Renal cortex interstitium (tissue), 15 donors: Measurements from ENCODE around the gene SUMF1. TPM values are rescaled to one million over a fixed set of nuclear protein-coding genes. Genes with fewer than 3 reads are reported as not detected.

ENCODE experiments used
- DNase-seq, 11 donors: peaks; one replicate each; pipeline ENCODE4 v3.0.0-alpha.2; 2013; ENCODE audit warnings: low read depth in 9 of 11, low spot score in 4 of 11; ENCODE audit errors: extremely low read depth in 1 of 11
- long read RNA-seq, 16 experiments: transcript quantifications; one replicate each; lab custom pipeline, GENCODE V29; 2026
- polyA plus RNA-seq, 3 donors: library from polyadenylated mRNA; unstranded; fragments of 120-200 nt; gene quantifications; one replicate each; pipeline ENCODE4 v1.2.1, GENCODE V29; 2013; ENCODE audit not compliant: insufficient read length in 3 of 3

SUMF1 gene
- polyA plus RNA-seq, result 10 to 100 TPM; 45.2 to 51.6 (median 48.5) TPM
- long read RNA-seq, donor 1, transcript SUMF1-201 (9 exons, 2,159 nt), result major isoform, 14 of 16 reads
- long read RNA-seq, donor 1, partial matches to known transcripts, result 0 of 16 reads
- long read RNA-seq, donor 1, other reads (novel, unspliced or antisense), result 0 of 16 reads
- long read RNA-seq, donor 2, transcript SUMF1-201 (9 exons, 2,159 nt), result major isoform, 13 of 14 reads
- long read RNA-seq, donor 2, partial matches to known transcripts, result 0 of 14 reads
- long read RNA-seq, donor 2, other reads (novel, unspliced or antisense), result 0 of 14 reads
- long read RNA-seq, donor 3, transcript SUMF1-201 (9 exons, 2,159 nt), result major isoform, 21 of 24 reads
- long read RNA-seq, donor 3, partial matches to known transcripts, result 0 of 24 reads
- long read RNA-seq, donor 3, other reads (novel, unspliced or antisense), result 0 of 24 reads
- long read RNA-seq, donor 4, transcript SUMF1-201 (9 exons, 2,159 nt), result major isoform, 14 of 16 reads
- long read RNA-seq, donor 4, partial matches to known transcripts, result 0 of 16 reads
- long read RNA-seq, donor 4, other reads (novel, unspliced or antisense), result 0 of 16 reads
- long read RNA-seq, donor 5, result 0 reads
- long read RNA-seq, donor 6, transcript SUMF1-201 (9 exons, 2,159 nt), result major isoform, 18 of 40 reads
- long read RNA-seq, donor 6, partial matches to known transcripts, result 22 of 40 reads
- long read RNA-seq, donor 6, other reads (novel, unspliced or antisense), result 0 of 40 reads
- long read RNA-seq, donor 7, transcript SUMF1-201 (9 exons, 2,159 nt), result major isoform, 16 of 24 reads
- long read RNA-seq, donor 7, partial matches to known transcripts, result 7 of 24 reads
- long read RNA-seq, donor 7, other reads (novel, unspliced or antisense), result 0 of 24 reads
- long read RNA-seq, donor 8, transcript SUMF1-201 (9 exons, 2,159 nt), result major isoform, 21 of 37 reads
- long read RNA-seq, donor 8, partial matches to known transcripts, result 15 of 37 reads
- long read RNA-seq, donor 8, other reads (novel, unspliced or antisense), result 0 of 37 reads
- long read RNA-seq, donor 9, transcript SUMF1-201 (9 exons, 2,159 nt), result major isoform, 21 of 25 reads
- long read RNA-seq, donor 9, partial matches to known transcripts, result 0 of 25 reads
- long read RNA-seq, donor 9, other reads (novel, unspliced or antisense), result 0 of 25 reads
- long read RNA-seq, donor 10, transcript SUMF1-201 (9 exons, 2,159 nt), result major isoform, 22 of 75 reads
- long read RNA-seq, donor 10, partial matches to known transcripts, result 52 of 75 reads
- long read RNA-seq, donor 10, other reads (novel, unspliced or antisense), result 0 of 75 reads
- long read RNA-seq, donor 11, transcript SUMF1-201 (9 exons, 2,159 nt), result major isoform, 14 of 17 reads
- long read RNA-seq, donor 11, partial matches to known transcripts, result 0 of 17 reads
- long read RNA-seq, donor 11, other reads (novel, unspliced or antisense), result 0 of 17 reads
- long read RNA-seq, donor 12, transcript SUMF1-201 (9 exons, 2,159 nt), result major isoform, 11 of 12 reads
- long read RNA-seq, donor 12, partial matches to known transcripts, result 0 of 12 reads
- long read RNA-seq, donor 12, other reads (novel, unspliced or antisense), result 0 of 12 reads
- long read RNA-seq, donor 13, transcript SUMF1-201 (9 exons, 2,159 nt), result major isoform, 32 of 33 reads
- long read RNA-seq, donor 13, partial matches to known transcripts, result 0 of 33 reads
- long read RNA-seq, donor 13, other reads (novel, unspliced or antisense), result 0 of 33 reads
- long read RNA-seq, donor 14, transcript SUMF1-201 (9 exons, 2,159 nt), result major isoform, 13 of 14 reads
- long read RNA-seq, donor 14, partial matches to known transcripts, result 0 of 14 reads
- long read RNA-seq, donor 14, other reads (novel, unspliced or antisense), result 0 of 14 reads
- long read RNA-seq, donor 15, transcript SUMF1-201 (9 exons, 2,159 nt), result major isoform, 8 of 10 reads
- long read RNA-seq, donor 15, partial matches to known transcripts, result 0 of 10 reads
- long read RNA-seq, donor 15, other reads (novel, unspliced or antisense), result 0 of 10 reads
- long read RNA-seq, donor 16, transcript SUMF1-201 (9 exons, 2,159 nt), result major isoform, 38 of 132 reads
- long read RNA-seq, donor 16, partial matches to known transcripts, result 88 of 132 reads
- long read RNA-seq, donor 16, other reads (novel, unspliced or antisense), result 0 of 132 reads

DNA sequence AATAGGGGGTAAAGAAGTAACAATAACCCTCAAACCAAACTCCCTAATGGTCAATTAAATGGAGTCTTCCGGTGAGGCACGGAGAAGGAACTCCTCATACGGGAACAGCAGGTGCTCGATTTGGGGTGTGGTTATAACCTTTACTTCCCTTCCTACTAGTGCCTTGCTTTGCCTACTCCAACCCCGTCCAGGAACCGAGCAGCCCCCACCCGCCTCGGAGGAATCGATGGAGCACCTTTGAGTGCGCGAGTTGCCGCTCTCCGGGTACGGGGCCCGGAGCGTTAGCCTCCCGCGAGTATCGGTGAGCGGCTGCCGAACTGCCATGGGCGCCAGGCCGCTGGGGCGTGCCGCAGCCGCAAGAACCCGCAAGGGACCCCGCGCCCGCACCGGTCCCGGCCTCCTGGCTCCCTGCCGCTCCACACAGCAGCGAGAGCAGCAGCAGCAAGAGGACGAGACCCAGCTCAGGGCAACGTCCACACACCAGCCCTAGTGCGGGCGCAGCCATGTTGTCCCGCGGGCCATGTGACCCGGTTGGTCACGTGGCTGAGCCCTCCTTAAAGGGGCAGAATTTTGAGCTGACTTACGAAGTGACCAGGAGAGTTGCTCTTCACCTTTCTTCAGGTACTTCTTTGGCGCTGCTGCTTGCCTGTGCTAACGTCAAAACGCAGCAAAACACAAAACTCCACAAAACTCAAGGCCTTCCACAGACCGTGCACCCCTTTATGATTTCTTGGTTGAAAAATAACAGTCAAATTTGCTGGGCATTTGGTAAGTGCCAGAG, at the start of gene SUMF1:
Gene SUMF1, minus strand, starts transcription at position 529 of the 781 bp plus-strand sequence. Its CDS starts 24 bp downstream, at position 505.
- peak; percentile 59 to 81 (median 73) for DNase-seq

DNA sequence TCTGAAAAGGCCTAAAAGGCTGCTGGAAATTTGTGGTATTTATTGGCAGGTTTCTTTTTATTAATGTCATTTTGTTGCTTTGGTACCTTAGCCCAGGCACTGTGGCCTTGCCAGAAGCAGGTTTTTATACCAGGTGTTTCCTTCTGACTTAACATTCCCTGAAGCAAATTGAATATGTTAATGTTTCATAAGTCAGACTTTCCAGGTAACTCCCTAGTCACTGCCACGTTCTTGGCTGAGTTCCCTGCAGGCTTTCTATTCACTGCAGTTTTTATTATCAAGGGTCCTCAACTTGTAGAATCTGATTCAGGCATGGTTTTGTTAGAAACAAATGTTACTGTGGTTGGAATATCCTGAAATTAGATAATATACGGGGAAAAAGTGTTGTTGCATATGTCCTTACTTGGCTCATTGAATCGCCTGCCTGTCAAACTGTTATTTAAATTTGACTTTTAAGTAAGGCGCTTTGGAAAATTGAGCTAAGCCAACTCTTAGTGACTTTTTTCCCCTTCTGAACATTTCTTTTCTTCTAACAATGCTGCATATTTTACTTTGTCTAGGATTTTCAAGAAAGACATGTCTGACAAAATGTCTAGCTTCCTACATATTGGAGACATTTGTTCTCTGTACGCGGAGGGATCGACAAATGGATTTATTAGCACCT, 49.0 kb upstream of the SUMF1 start:
- DNase-seq, result no peak

DNA sequence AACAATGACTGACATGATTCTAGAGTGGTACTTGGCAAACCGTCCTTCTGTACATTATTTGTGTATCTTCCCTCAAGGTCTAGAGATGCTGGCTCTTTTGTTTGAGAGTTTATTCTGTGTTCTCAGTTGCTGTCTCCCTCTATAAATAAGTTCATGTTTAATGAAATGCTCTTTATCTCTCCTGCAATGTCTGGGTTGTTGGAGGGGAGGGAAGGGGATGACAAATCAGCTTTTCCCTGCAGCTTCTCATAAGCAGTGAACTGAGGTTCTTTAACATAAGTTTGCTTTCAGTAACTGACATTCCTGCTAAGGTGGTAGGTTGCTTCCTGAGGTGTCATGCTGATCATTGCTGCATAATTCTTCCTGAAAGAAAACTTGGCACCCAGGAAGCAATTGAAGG, 47.8 kb upstream of the SUMF1 start:
- no peak for DNase-seq

DNA sequence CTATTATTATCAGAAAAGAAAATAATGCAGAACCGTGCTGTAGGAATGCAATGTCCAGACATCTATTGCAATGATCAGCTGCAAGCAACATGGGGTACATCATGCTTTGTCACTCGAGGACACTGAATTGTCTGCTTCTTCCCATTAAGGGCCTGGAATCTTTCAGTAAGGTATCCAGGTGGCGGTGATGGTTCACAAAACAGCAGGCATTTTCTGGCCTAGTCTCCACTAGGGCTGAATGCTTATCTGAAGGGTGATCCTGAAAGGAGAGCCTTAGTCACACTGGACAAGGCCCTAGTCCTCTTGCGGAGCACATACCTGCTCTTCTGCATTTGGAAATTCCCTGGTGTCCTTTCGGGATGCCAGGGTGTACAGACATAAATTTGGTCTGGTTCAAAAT, 47.3 kb upstream of the SUMF1 start:
- DNase-seq, result no peak

DNA sequence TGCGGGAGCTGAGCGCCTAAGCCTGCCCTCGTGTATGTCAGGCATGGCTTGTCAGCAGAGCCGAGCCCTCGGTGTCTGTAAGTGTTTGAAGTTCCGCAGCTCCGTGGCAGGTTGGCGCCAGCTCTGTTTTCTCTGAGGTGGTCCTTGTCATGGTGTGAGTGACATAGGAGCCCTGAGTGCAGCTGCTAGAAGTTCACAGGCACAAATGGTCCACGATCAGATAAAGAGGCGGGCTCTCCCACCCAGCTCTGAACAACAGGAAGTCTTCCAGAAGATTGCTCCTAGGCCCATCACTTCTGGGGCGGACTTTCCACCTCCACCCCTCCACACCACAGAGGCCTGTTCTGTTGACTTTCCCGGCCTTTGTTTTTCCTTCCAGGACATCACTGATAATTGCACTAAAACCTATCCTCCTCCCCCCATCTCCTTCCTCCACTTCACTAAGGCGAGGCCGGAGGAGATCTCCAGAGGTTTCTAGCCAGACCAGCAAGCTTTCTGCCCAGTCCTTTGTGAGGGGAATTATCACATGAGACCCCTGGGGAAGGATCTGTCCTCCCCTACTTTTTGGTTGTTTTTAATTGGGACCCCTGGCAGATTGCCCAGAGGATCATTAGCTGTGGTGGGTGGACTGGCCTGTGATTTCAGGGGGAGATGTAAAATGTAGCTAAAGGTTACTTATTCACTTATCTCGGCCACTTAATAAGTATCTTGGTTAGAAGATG, 46.0 kb upstream of the SUMF1 start:
- DNase-seq, result peak in 7 of 11 donors; percentile 42 to 83 (median 73)

DNA sequence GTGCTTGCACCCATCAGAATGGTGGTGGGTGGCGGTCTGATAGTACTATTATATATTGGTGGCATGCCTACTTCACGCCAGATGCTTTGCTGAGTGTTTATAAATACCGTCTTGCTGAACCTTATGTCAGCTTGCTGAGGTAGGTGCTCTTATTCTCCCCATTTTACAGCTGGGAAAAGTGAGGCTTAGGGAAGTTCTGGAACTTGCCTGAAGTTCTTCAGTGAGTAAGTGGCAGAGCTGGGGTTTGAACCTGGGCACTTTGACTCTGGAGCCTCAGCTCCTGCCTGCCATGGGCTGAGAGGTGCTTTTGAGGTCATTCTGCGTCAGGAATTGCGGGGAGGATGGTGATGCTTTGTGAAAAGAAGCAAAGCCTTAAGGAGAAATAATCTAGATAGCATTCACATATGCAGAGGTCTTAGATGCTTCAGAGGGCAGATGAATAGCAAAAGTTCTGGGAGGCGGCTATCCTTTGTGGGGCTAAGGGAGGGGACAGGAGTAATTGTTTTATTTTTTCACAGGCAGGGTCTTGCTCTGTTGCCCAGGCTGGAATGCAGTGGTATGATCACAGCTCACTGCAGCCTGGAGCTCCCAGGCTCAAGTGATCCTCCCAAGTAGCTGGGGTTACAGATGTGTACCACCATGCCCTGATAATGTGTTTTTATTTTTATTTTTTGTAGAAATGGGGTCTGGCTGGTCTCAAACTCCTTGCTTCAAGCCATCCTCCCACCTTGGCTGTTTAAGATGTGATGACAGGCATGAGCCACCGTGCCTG, 44.6 kb upstream of the SUMF1 start:
- DNase-seq, result no peak

DNA sequence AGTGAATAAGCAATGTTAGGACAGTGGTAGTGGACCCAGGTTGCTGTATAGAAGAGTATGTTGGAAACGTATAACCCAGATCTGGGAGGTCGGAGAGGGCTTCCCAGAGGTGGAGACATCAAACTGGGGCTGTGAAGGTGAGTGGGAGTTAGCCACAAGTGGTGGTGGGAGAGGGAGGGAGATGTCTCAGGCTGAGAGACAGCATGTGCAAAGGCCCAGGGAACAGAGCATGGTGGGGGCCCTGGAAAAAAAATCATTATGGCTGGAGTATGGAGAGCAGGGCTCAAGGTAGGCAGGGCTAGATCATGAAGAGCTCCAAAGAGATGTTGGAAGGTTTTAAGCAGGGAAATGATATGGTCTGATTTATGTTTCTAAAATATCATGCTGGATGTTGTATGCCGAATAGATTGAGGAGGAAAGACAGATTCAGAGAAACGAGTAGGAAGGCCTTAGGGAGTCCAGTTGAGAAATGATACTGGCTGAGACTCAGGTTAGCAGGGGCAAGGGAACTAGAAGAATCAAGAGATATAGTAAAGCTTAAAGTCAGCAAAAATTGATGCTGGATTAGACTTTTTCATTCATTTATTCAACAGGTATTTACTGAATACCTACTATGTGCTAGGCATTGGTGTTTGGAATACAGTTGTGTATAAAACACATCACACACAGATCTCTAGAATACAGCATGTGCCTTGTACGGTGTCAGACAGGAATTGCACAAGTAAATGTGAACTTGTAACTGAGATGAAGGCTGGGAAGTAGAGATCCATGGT, 43.1 kb upstream of the SUMF1 start:
- DNase-seq, result no peak

DNA sequence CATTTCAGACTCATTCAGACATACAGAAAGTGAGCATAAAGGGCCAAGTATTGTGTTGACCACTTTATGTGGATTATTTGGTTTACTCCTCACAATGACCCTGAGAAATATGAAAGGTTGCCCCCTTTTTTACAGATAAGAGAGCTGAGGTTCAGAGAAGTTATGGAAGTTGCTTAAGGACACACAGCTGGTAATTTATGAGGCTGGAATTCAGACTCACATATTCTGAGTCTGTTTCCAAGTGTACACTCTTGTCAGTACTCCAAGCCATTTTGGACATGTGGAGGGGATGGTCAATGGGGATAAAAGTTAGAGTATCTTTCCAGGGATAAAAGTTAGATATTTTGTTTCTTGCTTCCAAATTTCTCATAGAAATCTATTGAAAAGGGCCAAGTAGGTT, 42.0 kb upstream of the SUMF1 start:
- DNase-seq, result no peak

DNA sequence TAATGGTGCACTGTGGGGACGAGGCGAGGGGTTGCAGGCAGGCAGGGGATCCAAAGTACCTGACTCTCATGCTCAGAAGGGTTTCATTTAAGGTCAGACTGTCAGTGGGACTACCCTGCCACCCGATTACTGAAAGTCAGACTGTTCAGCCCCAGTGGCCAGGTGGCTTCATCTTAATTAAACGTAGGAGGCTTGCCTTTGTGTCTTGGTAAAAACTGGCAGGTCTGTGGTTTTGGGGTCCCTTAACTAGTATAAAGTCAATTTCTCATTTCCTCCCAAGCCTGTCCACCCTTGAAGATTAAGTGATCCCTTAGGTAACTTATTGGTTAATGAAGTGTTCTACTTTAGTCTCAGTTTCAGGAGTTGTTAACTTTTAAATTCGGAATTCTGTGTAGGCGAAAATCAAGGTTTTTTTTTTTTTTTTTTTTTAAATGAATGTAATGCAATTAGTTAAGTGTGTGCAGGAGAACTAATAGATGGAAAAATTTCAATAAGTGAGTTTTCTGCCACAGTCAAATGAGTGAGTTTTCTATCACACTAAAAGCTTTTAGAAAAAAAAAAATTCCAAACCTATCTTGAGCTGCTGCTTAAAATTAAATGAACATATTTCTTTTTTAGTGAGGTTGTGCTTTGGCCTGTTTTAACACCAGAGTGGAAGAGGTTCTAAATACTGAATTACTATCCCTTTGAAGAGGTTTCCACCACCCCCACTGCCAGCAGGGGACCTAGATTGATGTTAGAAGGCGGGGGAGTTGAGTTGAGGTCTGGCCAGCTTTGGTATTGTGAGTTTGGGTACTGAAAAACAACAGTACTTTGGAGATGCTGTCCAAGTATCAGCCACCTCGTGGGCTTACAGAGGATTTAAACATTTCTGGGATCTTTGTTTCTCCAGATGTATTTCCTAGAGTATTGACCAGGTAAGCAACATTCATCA, 41.2 kb upstream of the SUMF1 start:
- peak in 3 of 11 donors; percentile 38 to 67 (median 50) for DNase-seq

DNA sequence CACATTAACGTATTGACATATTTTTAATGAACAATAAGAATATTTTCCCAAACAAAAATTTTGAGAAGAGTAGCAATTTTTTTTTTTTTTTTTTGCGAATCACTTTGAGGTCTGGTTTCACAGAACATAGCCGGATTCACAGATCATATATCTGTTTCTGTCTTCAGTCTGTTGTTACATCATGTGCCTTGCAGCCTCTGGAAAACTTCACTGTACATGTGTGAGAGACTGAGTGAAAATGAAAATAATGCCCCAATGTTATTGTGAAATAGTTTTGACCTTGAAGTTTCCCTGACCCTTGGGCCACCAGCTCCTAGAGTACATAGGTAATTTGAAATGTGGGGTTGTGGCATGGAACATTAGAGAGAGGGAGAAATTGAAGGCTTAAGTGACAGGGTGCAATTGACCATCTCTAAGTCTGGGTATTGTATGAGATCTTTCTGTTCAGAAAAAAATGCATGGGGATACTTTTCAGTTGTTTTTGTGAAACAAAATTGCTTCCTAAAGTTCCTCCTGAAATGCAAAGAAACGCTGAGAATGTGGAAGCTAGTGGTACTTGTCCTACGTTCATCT, 40.0 kb upstream of the SUMF1 start:
- DNase-seq, result no peak

DNA sequence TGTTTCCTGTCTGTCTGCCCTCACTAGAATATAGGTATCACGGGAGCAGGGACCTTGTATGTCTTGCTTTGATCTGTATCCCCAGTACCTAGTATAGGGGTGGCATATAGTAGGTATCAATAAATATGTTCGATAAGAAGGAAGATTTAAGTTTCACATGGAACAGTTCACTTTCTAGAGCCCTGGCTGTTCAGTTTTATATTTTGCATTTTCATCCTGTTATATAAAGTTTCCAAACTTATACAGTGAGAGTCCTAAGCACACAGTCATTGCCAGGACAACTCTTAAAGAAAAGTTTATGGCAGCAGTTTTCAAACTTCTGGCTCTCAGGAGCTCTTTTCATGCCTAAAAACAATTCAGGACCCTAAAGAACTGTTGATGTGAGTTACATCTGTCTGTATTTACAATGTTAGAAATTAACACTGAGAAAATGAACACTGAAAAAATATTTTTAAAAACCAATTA, 39.5 kb upstream of the SUMF1 start:
- DNase-seq, result no peak

DNA sequence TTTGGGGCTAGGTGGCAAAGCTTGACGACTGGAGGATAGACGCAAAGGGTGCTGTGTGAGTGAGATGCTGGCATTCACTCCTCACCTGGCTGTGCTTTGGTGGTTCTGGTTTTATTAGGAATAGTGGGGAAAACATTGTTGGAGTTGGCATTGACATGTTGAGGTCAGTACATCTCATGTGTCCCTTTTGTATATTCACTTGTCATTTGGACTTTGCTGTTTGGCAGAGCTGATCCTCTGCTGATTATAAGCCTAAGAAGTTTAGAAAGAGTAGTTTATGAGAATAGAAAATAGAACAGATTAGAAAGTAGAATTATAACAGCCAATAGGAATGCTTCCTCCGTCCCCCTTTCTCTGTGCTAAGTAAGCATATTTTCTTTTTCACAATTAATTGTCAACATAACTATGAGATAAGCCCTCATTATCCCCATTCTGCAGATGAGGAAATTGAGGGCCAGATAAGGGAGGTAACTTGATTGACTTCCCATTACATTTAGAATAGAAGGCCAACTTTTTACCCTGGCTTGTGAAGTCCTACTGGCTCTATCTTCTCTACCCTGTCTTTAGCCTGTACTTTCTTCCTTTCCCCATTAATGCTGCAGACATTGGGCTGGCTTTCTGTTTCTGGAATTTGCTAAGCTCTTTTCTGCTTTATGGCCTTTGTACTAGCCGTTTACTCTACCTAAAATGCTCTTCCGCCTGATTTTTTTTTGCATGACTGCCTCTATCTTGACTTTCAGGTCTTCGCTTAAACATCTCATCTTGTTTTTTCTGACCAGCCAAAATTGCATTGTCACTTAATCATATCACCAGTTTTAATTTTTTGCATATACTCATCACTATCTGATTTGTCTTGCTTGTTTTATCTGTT, 38.9 kb upstream of the SUMF1 start:
- DNase-seq, result no peak
